HK-2 (cell line): ENCODE data around the gene LEO1.

Experiments
- DNase-seq: peaks from one replicate; pipeline ENCODE4 v3.0.0-alpha.2; 2018; ENCODE audit not compliant: unreplicated experiment

Gene LEO1

DNA sequence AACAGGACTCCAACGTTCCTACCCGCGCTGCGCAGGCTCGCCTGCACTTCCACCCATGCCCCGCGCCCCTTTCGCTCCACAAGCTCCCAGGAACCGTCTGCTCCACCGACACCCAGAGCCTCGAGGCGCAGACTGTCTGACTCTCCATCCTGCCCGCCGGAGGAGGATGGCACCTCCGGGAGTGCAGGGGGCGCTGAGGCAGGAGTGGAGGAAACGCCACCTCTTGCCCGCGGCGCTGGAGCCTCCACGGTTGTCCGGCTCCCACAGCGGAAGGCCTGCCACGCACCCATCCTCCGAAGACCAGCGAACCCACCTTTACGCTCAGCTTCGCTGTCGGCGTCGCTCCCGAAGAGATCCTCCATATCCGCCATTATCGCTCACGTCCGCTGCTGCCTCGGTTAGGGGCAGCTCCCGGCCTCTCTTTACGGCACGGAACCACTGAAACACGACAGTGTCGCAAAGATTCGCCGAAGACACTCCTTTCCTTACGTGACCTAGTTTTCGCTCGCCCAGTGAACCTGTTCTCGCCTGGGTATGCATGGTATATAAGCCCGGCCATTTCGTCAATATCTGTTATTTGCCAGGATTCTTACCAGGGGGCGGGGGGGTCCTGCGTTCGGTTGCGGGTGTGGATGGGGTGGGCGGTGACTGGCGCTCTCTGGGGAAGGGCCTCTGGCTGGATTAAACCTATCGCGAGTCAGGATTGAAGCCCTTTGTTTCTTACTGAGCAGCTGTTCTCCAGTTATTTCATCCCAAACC lies at the start of gene LEO1:
TSS of gene LEO1 (minus strand) at position 404 of the 759 bp plus-strand sequence. CDS start at position 371, 33 bp downstream.
- DNase-seq, result peak; percentile 83

DNA sequence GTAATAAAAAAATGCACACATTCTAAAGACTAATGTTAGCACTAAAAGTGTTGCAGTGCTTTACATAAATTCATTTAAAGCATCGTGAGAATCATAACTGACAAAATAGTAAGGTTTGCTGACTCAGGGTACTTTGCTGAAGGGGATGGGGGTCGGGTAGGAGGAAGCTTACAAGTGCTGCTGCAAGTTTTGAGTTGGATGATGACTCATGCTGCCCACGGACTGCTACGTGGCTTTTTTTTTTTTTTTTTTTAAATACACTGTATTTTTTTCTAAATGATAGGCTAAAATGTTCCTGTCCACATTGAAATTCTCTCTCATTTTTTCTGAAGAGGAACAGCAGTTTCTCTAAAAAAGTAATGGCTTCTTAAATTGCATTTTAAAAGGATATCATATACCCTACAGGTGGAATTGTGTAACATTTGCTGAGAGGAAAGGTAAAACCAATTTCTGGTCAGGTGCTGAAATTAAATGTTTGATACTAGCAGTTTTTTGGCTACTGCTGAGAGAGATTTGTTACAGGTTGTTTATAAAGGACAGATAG lies 49.6 kb upstream of the LEO1 start:
- peak; percentile 25 for DNase-seq

DNA sequence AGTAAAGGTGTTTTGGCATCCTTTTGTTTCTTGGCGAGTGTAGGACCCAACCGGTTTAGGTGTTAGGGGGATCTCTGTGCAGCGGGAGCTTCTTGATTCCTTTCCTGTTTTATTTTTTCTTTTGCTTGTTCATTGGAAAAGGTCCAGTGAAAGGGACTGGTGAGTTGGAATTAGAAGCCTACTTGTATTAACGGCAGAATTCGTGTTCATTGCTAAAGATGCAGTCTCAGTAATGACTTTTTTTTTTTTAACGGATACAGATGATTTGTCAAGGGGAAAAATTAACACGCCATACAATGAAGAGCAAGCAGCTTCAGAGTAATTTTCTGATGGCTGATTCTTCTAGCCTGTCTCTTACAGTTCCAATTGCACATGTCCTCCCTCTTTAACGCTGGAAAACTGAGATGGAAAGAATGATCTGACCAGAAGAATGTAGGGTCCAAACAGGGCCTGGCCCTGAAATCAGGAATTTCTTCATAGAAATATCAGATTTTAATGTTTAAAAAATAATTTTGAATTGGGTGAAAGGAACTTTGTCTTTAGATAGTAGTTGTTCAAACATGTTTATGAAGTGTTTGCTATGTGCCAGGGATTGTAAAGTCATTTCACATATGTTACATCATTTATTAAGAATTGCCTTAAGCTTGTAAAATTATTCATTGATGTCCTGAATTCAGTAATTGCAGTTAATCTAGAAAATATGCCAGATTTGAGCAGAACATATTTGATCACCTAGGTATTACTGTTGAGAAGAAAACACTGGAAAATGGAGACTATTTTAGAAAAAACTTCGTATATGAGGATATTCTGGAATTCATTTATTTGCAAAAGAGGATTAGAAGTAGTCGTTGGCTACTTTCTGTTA lies 48.9 kb upstream of the LEO1 start:
- no peak for DNase-seq

DNA sequence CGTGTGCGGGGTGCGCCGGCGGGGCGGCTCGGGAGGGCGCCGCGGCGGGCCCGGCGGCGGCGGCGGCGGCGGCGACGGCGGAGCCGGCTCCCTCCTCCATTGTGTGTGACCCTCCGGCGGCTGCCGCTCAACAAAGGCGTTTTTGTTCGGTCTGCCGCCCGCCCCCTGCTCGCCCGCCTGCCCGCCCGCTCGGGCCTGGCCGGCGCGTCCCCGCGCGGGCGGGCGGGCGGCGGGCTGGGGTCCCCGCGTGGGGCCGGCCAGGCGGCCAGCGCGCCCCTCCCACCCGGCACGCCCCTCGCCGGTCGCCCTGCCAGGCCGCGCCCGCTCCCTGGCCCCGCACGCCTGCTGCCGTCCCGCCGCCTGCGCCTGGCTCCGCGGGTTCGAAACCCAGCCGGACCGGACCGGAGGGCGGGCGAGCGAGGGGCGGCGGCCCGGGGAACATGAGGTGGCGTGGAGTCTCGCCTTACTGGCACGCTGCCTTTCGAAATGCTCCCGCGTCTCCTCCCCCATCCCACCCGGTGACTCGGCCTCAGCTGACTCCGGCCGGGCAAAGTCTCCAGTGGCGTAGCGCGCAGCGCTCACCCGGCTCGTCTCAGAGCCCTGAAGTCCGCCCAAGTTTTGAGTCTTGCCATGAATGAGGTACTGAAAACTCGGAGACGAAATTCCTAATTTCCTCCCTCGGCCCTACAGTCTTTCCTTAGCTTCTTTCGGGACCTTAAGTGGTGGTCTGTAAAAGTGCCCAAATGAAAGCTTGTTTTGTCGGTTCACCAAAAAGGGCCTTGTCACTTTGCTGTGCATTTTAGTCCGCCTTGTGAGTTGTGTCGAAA lies 48.0 kb upstream of the LEO1 start:
- peak; percentile 73 for DNase-seq

DNA sequence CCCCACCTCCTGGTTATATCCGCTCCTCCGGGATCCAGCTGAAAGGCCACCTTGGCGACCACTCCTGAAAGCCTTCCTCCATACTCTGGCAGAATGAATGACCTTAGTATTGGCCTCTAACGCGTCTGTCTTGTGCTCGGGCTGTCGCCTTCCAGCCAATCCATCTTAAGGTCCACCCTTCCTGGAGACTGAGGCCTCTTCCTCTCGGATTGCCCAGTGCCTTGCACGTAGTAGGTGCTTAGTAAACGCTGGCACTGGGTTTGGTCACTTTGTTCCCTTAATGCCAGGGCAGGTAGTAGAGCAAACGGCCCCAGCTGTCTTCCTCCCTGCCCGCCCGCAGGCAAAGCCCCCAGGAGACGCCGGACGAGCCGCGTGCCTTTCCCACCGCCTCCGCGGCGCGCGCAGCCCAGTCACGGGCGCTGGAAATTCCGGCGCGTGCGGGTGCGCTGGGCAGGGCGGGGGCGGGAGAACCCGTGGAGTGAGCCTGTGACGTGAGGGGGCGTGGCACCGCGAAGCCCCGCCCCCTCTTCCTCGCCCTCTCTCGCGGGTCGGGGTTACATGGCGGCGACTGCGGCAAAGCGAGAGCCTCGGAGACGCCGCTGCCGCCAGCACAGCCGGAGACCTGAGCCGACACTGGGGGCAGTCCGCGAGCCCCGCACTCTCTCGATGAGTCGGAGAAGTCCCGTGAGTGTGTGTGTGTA lies 47.3 kb upstream of the LEO1 start, which contains the start of gene MAPK6:
TSS of gene MAPK6 (plus strand) at position 527 of the 701 bp plus-strand sequence. CDS start 27,242 bp downstream, outside the sequence.
- peak; percentile 87 for DNase-seq

DNA sequence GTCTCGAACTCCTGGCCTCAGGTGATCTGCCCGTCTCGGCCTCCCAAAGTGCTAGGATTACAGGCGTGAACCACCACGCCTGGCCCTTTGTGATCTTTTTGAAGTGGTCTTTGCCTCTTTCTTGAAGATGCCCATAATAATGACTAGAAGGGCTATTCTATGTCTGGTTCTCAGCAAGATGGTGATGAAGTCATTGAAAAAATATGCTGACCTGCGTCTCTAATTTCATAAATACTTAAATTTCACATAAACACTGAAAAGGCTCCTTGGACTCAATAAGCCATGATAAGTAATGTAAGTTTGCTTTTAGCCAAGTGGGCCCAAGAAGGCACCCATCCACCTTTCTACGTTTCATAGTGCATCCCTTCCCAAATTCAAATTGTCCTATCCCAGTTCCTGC lies 46.7 kb upstream of the LEO1 start:
- DNase-seq, result no peak

DNA sequence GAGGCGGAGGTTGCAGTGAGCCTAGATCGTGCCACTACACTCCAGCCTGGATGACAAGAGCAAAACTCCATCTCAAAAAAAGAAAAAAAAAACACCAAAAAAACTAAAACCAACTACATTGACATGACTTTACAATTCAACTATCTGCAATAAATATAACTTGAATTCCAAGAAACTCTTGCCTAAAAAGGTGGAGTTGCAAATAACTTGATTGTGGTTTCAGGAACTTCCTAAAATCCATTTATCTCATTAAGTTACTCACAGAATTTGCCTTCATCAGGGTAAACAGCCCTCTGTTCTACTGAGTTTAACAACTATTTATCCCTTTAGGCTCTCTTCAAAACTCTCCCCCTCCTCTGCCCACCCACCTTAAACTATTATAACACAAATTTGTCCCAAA lies 44.7 kb upstream of the LEO1 start:
- no peak for DNase-seq

DNA sequence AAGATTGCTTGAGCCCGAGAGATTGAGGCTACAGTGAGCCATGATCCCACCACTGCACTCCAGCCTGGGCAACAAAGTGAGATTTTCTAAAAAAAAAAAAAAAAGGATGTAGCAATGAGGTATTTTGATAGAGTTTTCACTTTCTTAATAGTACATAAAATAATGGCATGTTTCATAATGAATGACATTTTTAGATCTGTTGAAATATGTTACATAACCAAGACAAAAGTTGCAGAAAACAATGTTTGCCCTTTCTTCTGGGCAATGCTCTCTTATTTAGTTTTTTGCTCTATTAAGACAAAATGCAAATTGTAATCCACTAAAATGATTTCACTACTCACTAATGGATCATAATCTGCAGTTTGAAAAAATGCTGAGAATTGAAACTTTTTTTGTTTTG lies 43.0 kb upstream of the LEO1 start:
- DNase-seq, result no peak

DNA sequence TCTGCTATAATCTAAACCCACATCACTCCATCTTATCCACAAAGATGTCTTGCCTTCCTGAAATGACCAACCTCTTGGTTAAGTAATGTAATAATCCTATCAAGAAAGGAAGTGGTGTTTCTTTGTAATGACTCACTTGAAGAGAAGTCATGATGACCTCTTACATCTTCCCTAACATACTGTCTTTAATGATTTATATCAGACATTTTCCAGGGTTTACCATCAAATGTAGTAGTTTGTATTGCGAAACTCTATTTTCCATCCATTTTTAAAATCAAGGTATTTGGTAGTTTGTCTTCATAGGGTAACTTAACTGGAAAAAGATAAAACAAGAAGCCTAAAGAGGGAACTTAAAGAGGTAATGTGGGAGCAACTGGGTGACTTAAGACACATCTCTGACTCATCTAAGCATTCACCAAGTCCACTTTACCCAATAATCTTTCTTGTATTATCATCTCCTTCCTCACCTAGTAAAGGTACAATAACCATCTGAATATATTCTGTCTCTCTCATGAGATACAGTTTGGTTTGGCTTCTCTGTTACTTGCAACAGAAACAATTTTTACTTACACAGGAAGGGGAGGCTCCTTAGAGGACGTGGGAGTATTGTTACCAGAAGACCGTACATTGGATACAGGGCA lies 41.7 kb upstream of the LEO1 start:
- no peak for DNase-seq

DNA sequence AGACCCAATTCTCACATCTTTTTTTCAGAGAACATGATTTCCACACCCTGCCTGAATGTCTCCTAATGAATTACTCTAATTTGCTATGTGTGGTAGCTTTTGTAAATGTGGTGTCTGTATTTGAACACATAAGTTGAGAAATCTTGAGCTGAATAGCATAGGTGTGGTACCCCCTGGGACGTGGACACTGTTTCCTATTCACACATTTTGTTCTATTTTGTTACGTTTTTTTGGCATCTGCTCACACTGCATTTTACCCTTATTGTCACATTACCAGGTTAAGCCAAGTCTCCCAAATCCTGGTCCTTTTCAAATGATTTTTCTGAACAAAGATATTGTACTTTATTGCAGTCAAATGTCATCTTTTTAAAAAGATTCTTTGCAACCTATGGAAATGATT lies 40.6 kb upstream of the LEO1 start:
- no peak for DNase-seq

DNA sequence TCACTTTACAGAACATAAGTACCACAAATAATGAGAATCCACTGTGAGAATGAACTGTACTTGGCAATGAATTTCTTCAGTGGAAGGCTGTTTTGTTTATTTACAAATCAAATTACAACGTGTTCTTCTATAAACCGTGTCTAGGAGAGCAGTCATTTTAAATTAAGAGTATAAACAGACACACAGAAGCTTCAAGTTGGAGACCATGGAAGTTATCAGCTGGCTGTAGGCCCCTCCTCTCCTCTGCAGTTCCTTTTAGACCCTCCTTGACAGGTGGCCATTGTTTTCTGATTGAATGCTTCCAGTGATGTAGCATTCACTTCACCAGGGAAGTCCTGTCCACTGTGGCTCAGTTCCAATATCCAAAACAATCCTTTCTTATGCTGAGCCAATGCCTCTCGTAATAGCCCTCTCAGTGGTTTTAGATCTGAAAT lies 40.1 kb upstream of the LEO1 start:
- DNase-seq, result no peak

DNA sequence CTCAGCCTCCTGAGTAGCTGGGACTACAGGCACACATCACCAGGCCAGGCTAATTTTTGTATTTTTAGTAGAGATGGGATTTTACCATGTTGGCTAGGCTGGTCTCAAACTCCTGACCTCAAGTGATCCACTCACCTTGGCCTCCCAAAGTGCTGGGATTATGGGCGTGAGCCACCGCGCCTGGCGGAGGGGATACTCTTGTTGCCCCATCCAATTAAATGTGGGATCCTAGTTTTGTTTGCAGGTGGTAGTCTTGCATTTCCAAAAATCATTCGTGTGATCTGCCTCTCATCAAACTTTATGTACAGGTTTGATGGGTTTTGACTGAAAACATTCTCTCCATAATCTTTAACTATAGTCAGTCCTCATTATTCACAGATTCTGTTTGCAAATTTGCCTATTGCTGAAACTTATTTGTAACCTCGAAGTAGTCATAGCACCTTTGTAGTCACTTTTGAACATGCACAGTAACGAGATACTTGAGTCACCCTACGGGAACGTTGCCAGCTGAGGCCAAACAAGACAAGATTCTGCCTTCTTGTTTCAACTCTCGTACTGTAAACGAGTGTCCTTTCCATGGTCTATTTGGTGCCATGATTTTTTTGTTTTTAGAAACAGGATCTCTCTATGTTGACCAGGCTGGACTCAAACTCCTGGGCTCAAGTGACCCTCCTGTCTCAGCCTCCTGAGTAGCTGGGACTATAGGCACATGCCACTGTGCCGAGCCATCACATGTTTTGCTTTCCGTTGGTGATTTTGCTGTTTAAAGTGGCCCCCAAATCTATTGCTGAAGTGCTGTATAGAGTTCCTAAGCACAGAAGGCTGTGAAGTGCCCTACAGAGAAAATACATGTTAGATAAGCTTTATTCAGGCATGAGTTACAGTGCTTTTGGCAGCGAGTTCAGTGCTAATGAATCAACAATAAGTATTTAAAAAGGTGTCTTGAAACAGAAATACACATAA lies 39.3 kb upstream of the LEO1 start:
- peak; percentile 30 for DNase-seq

DNA sequence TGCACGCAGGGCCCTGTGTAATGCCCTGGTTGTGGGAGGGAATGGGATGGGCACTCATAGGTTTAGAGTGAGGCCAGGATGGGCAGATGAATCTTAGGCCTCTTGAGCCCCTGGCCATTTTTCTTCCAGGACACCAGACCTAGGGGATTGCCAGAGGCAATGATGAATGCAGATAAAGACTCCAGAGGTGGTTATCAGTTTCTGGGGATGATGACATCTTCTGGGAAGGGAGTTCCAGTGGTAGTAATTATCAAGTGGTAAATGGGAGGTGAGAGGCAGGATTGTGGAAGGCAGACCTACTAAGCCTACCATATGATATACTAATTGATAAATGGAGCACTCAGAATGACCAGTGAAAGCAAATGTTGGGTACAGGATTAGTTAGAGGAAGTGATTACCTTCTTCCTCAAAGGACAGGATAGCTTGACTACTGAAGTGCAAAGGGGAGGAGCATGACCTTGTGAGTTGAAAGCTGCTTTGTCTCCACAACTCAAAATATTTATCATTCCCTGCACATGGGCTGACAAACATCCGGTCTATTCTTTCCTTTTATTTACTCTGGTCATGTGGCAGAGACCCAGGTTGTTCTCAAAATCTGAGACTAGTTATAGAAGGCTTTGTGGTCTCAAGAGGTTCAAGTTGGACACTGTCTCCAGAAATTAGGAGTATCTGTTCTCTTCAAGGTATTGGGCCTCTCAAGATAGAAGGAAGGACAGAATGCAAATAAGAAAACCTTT lies 37.3 kb upstream of the LEO1 start:
- DNase-seq, result no peak

DNA sequence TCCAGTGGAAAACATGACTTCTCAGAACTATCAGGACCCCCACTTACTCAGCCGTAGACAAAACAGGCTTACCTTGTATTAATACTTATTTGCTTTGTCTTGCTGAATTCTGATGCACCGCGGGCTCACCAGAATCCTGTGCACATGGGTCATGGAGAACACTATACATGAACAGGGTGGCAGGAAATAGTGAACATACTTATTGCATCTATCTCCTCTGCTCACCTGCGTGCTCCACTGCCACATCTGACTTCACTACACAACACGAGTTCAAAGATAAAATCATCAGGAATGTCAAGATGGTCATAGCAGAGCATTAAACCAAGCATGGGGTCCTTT lies 36.8 kb upstream of the LEO1 start:
- no peak for DNase-seq

DNA sequence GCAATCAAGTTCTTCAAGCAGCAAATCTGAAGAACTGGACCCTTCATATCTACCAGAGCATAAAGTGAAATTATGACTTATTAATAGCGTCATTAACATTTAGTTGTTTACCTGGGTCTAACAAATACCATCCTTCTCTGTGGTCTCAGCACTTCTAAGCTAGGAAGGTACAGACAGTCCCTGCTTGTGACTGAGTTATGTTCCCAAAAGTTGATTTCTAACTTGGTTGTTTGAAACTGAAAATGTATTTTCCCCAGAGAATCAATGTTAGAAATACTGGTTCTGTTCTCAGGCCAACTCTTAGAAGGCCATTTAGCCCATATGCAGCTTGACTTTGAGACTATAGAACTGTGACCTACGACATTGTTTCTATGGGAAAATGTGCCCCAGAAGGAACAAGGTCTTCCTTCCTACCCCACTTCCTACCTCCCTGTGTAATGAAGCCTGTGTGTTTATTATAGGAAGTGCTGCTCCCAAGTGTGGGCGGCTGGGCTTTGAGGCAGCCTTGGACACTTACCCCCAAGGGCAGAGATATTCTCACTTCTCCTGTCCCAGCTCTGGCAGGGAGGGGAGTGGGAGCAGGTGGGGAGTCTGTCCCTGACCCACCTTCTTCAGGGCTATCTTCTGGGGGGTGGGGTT lies 35.2 kb upstream of the LEO1 start:
- no peak for DNase-seq

DNA sequence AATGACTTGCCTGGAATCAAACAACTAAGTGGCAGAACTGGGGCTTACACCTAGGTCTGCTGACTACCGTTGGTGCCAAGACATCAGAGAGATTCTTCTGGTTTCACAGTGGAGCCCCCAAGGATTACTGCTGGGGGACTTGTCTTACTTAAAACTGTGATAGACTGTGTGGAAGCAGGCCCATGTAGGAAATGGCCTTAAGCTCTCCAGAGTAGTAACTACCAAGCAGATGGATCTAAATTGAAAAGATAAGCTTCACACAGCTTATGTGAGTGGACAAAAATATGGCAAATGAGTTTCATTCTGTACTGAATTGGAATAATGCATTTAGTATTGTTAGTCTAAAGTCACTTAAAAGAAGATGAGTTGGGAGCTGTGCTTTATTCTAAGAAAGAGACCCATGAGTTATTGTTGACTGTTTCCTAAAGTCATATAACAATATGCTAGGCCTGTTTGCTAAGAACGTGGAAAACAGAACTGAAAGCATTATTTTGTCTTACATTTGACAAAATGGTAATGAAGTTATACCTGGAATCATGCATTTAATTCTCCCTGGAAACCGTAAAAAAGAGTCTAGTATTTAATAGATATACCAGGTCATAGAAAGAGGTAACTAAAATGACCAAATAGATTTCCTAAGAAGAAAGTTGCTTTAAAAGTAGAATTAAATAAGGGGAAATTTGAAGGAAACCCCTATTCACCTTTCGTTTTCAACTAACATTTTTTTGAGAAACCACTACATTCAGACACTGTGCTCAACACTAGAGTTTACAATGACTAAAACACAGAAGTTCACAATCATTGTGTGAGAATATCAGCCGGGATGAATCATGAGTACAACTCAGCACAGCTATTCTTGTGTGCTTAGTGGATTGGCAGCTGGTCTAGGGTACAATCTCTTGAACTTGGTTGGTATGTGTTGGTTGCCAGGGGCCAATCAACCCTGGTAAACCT lies 34.4 kb upstream of the LEO1 start:
- no peak for DNase-seq

DNA sequence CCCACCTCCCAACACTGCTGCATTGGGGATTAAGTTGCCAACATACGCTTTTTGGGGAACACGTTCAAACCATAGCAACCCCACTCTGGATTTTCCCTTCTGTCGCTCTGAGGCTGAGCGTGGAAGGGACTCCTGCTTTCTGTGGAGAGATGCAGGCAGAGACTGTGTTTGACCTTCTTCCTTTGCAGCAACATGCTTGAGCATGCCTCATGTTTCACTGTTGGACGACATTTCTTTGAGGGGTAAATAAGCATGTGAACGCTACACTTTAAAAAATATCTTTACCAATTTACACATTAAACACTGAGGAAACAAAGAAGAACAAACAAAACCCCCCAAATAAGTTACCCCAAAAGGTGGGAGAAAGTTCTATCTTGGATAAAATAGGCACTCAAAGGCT lies 33.2 kb upstream of the LEO1 start:
- DNase-seq, result no peak
